HuH-7 (cell line): ENCODE measurements around the gene SELENOV.

ENCODE experiments used
- DNase-seq: peaks from one replicate; pipeline ENCODE4 v3.0.0; 2011; ENCODE audit warnings: low spot score

The SELENOV gene

GRCh38 chr19:39520541-39521484, 5.9 kb downstream of the SELENOV start:
- no peak for DNase-seq

DNA sequence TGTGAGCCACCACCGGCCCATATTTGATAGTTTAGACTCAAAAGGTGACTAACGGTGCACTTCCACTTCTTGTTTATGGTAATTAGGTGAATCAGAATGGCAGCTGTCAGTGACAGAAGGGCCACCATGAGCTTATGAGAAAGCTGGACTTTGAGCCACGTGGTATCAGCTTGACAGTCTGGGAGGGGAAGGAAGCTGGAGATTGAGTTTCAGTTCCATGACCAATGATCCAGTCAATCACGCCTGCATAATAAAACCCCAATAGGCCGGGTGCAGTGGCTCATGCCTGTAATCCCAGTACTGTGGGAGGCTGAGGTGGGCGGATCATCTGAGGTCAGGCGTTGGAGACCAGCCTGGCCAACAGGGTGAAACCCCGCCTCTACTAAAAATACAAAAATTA, 9.6 kb downstream of the SELENOV start:
- DNase-seq, result no peak

GRCh38 chr19:39525205-39525604, 10.3 kb downstream of the SELENOV start:
- DNase-seq, result no peak

- DNase-seq, result no peak
These were observed 16.9 kb downstream of the SELENOV start for GRCh38 chr19:39531834-39532232.

DNA sequence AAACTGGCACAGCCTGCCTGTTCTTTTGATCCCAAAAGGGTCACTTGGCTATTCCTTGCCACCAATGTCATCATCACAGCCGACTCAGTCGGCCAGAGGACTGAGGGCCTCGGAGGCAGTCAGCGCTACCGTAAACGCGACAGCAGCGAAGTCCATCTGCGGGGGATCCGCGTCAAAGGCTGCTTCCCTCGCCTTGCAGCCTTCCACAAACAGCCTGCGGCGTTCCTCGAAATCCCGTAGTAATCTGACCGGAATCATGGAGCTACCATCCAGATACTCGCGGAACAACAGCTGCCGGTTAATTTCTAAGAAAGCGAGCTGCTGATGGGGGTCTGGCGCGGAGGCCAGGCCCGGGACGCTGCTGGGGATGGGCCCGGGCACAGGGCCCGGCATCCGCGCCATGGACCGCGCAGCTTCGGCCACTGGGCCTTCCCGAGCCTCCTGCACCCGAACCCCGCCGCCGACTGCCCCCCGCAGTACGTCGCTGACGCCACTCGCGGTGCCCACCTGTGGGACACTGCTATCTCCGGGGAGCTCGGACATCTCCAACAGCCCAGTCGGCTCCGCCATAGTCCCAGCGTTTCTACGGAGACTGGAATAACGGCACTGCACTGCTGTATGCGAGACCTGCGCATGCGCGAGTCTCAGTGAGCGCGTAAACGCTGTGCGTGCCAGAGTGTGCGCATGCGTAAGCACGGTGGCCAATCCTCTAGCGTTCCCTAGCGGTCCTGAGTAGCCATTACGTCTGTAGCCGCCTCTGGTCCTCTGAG, 17.5 kb downstream of the SELENOV start, which contains the start of gene EID2B:
Gene EID2B (minus strand): TSS at position 620 of the 770 bp plus-strand sequence. CDS start 50 bp downstream, at position 570.
- DNase-seq, result peak; percentile 98

DNA sequence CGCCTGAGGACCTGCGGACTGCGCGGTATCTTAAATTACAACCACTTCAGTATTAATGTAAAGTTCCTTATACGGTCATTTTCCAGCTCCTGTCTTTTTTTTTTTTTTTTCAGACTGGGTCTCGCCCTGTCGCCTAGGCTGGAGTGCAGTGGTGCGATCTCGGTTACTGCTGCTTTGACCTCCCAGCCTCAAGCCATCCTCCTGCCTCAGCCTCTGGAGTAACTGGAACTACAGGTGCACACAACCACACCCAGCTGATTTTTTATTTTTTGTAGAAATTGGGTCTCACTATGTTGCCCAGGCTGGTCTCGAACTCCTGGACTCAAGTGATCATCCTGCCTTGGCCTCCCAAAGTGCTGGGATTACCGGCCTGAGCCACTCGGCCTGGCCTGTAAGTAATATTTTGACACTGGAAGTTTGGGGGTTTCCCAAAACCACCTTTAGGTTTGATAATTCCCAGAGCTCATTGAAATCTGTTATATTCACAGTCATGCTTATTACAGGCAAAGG, 18.1 kb downstream of the SELENOV start:
- DNase-seq, result no peak

DNA sequence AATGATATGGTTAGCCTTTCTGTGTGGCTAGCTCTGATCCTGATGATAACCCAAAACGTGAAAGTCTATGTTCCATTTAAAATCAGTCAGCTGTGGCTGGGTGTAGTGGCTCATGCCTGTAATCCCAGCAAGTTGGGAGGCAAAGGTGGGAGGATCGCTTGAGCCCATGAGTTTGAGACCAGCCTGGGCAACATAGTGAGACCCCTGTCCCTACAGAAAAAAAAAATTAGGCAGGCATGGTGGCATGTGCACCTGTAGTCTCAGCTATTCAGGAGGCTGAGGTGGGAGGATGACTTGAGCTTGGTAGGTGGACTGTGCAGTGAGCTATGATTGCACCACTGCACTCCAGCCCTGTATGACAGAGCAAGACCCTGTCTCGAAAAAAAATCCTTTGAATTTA, 18.9 kb downstream of the SELENOV start:
- no peak for DNase-seq

DNA sequence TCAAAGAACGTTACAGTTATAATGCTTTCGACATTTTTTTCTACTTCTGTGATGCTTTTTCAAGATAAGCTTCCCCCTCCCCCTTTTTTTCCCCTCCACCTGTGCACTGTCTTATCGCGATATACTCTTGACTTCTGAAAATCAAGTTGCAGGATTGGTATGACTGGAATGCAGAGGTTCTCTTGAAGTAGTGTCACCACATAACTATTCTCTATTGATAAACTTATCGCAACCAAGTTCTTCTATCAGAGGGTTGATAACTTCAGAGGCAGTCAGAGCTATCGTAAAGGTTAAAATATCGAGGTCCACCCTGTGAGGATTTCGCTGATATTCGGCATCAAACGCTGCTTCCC, 24.2 kb downstream of the SELENOV start:
- peak; percentile 67 for DNase-seq

- peak; percentile 99 for DNase-seq
These were observed 24.8 kb downstream of the SELENOV start, which contains the start of gene EID2 for GRCh38 chr19:39539518-39540332. EID2 (minus strand) TSS chr19:39540161; CDS start chr19:39540079, 82 bp downstream.

DNA sequence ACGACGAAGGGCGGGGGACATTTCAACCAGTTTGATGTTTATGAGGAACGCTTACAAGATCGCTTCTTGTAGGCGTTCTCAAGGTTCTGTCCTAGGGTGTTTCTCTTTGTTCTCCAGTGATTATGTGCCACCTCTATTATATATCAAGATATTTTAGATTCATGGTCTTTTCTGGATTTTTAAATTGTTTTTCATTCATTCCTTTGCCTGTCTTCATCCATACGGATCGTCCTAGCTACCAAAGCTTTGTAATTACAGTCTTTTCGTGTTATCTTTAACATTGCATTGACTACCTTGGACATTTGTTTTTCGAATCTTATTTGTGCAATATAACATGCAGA, 25.4 kb downstream of the SELENOV start:
- no peak for DNase-seq

DNA sequence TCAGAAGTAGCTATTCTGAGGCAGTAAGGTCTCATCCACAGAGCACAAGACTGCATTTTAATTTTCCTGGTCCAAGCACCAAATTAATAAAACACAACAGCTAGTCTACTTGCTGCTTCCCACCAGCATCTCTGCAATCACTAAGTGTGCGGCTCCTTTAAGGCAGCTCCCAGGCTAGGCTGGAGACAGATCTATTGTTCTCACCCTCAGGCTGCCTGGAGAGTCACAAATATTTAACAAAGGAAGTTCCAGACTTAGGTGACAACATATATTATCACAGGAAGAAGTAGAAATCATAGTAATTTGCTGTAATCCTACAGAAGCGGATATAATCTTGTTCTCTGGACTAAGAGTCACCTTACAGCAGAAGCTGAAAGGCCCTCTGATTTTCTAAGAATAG, 27.3 kb downstream of the SELENOV start:
- DNase-seq, result no peak

DNA sequence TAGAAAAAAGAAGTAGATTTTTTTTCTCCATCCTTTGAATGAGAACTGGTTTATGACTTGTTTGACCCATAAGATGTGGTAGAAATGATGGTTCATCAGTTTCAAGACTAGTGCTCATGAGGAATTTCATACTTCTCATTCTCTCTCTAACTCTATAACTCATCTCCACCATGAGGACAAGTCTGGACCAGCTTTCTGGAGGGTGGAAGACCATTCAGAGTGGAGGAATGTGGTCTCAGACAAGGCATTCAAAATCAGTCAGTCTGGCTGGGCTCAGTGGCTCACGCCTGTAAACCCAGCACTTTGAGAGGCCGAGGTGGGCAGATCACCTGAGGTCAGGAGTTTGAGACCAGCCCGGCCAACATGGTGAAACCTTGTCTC, 28.5 kb downstream of the SELENOV start:
- DNase-seq, result no peak

DNA sequence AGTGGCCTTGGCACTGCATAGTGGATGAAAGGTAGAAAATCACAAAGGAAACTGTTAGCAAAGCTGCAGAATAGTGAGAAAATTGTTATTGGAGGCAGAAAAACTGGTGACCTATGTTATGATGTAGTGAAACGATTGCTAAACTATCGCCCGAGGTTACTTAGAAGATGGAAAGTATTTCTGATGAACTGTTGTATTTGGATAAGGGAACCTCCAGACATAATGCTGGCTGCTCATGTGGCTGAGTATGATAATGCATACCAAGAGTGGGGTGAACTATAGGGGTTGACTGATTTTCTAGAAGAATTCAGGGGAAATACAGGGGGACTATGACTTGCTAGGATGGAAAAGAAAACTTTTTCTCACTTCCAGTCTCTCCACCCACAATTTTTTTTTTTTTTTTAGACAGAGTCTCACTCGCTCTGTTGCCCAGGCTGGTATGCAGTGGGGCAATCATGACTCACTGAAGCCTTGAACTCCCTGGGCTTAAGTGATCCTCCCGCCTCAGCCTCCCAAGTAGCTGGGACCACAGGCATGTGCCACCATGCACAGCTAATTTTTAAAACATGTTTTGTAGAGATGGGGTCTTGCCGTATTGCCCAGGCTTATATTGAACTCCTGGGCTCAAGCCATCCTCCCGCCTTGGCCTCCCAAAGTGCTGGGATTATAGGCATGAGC, 29.4 kb downstream of the SELENOV start:
- no peak for DNase-seq

DNA sequence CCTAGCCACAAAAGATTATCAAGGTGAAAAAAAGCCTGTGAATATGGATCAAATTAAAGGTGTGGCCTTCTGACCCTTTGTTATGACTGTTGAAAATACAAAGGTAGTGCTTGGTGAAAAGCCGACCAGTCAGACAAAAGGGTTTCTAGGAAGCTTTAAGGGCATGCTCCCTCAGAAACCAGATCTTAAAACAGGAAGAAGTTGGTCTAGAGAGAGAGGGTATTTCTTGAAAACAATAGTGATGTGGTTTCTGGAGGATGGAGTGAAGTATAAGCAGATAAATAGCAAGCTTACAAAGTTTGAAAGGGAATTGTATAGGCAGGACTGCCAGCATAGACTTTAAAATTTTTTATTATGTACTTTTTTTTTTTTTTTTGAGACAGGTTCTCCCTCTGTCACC, 30.0 kb downstream of the SELENOV start:
- DNase-seq, result no peak

DNA sequence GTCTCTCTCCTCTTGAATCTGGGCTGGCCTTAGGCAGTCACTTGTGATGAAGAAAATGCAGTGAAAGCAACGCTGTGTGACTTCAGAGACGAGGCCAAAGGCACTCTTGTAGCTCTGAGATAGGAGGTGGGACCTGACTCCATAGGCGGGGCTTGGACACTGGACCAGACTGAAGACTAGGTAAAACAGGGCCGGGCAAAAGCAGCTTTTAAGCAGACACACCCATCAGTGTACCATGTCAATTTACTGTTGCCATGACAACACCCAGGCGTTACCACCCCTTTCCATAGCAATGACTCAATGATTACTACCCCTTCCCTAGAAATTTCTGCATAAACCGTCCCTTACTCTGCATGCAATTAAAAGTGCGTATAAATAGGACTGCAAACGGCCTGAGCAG, 31.7 kb downstream of the SELENOV start:
- no peak for DNase-seq

DNA sequence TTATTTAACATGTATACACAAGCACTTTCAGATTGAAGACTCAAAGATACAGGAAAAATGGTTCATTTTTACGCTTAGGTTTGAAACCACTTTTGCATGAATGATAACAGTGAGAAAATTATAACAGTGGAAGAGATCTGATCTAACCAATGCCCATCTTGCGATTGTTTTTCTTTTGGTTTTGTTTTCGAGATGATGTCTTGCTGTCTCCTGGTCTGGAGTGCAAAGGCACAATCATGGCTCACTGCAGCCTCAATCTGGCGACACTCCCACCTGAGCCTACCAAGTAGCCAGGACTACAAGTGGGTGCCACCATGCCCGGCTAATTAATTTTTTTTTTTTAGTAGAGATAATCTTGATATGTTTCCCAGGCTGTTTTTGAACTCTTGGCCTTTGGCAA, 35.3 kb downstream of the SELENOV start:
- DNase-seq, result no peak

DNA sequence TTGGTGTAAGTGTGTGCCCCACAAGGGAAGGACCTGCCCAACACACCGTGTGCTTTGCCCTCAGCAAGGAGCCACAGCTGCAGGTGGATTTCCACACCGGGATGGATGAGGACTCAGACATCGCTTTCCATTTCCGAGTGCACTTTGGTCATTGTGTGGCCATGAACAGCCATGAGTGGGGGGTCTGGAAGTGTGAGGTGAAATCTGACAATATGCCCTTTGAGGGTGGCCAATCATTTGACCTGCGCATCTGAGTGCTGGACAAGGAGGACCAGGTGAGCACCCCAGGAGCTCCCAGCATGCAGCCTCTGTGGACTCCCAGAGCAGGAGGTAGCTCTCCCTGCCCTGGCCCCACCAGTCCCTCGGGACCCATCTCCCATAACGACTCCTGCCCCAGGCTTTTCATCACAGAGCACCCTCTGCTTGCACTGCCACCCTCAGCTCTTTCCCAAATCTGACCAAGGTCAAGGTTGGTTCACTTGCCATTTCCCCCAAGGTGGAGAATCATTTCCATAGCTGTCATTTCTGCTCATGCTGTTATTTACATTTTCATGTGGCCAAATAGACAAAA, 38.2 kb downstream of the SELENOV start:
- DNase-seq, result no peak

- no peak for DNase-seq
These were observed 39.9 kb downstream of the SELENOV start for GRCh38 chr19:39554701-39555311.

DNA sequence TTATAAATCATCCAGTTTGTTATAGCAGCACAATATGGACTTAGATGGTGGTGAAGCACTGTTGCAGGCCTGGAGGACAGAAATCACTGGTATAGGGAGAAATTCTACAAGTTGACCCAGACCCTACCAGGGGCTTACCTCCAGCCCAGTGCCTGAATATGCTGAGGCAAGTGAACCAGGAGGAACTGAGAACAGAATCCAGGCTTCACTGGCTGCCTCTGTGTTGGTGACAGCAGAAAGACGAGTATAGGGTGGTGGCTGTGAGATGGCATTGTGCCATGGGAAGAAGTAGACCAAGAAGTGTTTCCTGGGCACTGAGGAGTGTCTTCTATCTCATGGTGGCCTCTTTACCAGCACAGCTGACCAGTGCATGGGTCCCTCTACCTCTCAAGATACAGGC, 40.9 kb downstream of the SELENOV start:
- DNase-seq, result no peak

DNA sequence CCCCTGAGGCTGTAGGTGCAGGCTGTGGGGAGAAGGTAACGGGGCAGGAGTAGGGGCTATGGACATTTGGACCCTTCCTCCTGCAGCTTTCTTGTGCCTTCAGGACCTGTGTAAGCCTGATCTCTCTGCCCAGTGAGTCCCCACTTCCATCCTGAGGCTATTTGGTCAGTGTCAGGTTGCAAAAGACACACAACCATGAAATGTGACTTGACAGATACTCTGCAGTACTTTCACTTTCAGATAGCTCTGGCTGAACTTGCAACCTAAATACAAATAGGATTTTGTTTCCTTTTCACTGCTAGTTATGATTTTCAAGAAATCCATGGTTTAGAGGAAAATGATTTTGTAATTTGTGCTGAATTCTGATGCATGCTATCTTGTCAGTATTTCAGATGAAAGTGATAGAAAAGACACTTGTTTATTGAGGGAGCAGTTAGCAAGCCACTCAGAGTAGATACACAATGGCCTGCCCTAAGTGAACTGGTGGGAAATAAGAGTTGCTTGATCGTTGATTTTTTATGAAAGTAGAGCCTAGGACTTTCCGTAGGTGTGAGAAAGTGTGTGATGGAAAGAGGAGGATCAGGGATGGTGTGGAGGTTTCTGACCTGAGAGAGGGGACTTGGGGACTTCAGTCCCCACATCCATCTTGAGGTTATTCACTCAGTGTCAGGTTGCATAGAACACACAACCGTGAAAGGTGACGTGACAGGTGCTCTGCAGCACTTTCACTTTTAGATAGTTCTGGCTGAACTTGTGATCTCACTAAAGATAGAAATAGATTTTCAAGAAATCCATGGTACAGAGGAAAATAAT, 43.1 kb downstream of the SELENOV start:
- peak; percentile 44 for DNase-seq
